Activated T-cell treated with anti-CD3 and anti-CD28 coated beads for 48 hours (primary cell): ENCODE results near the gene SHROOM3.

Source experiments
- DNase-seq: peaks from one replicate; pipeline ENCODE4 v3.0.0-alpha.2; 2020; ENCODE audit warnings: low read depth

The SHROOM3 gene

DNA sequence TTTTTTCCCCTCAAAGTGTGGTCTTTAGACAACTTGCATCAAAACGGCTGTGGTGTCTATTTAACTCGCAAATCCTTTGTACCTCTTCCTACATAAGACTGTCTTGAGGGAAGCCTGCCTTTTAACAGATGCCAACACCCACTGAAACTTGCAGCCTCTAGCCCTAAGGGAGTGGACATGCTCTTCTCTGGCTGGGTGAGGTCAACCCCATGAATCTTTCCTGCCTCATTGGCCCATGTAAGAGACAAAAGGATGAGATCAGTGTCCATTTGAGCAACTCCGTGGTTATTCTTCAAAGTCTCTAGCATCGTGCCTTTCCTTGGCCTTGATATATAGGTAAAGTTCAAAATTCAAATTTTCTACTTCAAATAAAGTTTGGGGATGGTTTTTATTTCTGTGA lies 134.7 kb downstream of the SHROOM3 start:
- DNase-seq = no peak

DNA sequence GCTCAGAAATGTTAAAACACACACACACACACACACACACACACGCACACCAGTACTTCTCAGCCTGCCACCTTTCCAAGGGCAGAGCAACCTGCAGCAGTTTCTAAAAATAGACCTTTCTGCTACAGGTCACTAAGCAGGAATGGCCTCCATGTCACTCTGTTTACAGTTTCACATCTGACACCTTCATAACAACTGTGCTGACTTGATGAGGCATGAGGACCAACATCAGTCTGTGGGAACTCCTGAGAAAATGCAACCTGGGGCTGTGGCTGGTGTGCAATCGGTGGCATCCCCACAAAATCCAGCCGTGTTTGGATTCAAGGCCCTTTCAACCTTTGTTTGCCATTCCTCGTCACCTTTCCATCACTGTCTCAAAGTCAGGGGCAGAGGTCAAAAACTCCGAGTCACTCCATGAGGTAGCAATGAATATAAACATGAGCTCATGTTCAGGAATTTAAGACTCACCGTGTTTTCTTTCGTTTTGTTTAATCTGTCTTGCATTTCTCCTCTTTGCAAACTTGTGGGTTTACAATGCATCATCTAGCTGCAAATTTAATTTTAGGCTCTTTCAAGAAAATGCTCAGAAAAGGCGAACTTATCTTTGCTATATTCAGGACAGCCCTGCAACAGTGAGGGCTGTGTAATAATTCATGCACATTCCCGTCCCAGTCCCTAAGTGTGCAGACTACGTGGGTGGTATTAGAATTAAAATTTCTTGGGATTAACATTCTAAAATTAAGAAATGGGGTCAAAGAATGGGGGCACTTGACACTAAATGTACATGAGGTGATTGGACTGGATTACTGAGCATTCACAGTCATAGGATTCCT lies 135.3 kb downstream of the SHROOM3 start:
- no peak for DNase-seq

DNA sequence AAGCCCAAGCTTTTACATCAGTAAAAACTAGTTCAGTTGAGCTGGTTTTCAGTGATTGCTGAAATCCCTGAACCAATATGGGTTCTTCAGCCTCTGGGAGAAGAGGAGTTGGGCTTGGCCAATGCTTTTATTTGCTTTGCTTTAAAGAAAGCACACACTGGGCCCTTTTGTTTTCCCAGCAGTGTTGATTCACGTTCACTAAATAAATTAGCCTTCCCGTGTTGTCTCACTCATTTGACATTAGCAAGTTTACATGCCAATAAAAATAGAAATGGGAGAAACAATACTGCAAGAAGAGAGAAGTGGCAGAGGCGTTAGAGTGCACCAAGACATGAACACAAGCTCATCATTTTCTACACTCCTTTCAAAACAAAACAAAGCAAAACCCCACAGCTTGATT lies 136.2 kb downstream of the SHROOM3 start:
- no peak for DNase-seq

DNA sequence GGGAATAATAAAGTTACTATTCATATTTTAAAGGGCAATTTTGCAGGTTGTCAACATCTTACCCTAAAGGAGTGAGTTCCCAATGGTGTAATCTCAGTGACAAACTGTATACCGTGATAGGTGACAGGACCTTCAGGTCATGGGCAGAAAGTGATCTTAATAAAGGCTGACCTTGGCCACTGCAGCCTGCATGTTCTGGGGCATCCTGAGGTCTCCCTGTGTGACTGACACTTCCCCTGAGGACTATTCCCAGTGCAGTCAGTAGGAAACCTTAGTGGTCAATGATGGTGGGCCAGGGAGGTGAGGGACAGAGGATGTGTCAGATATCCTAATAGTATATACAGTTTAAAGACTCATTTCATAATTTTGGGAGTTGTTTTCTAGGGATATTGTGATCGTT lies 137.2 kb downstream of the SHROOM3 start:
- DNase-seq = no peak

DNA sequence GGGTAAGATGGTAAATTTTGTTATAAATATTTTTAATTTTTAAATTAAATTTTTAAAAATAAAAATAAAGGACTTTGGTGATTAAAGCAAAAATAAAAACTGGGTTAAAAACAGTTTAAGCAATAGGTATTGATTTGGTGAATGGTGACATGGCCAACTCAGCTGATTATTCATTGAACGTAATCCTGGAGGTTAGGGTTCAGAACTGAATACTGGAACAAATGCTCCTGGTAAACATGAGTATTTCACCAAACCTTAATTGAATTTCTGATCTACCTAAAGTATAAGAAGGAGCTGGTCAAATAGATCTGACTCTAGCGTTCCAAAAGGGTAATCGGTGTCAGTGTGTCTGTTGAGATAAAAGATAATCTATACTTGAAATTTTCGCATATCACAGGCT lies 141.8 kb downstream of the SHROOM3 start:
- DNase-seq = no peak

DNA sequence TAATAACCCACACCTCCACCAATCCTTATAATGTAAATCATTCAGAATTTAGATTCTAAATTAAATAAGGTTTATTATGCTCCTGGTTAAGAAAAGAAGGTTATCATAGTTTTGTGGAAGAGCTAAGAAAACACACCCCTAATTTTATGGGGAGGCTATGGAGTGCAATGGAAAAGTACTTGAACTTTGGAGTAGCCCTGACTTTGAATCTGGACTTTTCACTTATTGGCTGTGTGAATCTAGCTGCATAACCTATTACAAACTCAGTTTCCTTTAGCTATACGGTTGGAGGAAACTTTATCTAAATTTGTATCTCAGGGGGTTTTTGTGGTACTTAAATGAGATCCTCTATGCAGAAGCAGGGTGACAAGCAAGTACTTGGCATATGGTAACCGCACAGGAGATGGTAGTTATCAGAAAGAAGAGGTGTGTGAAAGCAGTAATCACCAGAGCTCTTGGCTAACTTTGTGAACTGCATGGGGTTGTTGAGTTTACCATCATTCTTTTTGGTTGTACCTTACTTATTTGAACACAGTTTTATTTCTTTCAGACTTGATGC lies 143.1 kb downstream of the SHROOM3 start:
- no peak for DNase-seq

DNA sequence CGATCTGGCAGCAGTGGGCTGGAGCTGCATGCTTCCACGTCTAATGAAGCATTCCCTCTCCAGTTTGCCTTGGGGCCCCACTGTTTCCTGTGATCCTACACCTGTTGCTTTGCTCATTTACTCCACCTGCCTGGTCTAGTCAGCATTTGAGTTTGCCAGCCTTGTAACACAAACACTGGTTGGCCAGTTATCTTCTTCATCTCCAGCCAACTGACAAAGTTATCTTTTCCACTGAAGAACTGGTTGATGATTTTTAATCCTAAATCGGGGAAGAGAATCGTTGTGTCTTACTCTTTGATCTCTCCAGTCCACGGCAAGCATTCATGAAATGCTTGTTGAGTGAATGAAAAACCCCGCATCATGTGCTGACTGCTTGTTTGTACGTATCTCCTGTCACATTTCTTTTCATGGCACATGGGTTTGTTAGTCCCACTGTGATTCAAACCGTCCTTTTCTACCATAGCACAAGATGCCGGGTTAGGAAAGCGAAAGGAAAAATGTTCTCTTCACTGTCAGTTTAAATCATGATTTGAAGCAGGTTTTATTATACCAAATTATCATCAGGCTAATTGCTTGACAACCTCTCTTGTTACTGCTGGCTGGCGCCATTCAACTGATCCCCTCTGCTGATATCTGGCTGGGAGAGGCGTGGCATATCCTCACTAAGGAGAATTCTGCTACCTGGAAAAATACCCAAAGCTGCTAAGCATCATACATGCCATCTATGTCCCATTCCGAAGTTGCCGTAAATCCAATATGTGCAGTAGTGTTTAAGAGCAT lies 144.8 kb downstream of the SHROOM3 start:
- DNase-seq = no peak

DNA sequence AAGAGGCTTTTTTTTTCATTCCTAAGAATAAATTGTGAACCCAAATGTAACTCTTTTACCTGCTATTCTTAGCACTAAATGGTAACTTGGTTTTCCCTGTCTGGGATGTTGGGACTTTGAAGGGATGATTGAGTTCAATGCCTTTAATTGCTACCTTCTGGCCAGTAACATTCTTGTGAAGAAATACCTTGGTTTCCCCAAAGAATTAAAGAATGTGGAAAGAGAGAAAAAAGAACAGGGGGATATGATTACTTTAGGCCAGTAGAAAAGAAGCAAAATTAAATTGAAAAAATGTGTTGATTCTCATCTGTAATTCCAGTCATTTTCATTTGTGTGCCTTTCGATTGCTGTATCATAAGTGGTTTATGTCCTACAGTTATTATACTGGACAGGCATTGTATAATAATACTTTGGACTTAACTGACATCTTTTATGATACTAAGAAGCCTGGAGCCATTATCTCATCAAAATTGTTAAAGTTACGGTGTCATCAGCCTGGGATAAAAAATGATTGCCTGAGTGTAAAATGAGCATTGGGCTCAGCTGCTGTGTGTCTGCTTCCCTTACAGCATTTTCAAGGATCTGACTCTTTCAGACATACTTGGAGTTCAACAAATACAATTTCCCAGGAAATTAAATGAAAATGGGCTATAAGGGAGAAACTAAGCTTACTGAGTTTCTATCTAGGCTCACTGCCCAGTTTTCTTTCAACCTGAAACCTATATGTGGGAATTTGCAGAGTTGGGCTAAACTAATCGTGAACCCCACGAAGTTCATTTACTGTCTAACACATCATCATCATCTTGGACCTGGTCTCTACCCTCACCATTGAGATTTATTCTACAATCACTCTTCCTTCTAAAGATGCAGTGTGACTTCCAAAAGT lies 146.3 kb downstream of the SHROOM3 start:
- DNase-seq = no peak

DNA sequence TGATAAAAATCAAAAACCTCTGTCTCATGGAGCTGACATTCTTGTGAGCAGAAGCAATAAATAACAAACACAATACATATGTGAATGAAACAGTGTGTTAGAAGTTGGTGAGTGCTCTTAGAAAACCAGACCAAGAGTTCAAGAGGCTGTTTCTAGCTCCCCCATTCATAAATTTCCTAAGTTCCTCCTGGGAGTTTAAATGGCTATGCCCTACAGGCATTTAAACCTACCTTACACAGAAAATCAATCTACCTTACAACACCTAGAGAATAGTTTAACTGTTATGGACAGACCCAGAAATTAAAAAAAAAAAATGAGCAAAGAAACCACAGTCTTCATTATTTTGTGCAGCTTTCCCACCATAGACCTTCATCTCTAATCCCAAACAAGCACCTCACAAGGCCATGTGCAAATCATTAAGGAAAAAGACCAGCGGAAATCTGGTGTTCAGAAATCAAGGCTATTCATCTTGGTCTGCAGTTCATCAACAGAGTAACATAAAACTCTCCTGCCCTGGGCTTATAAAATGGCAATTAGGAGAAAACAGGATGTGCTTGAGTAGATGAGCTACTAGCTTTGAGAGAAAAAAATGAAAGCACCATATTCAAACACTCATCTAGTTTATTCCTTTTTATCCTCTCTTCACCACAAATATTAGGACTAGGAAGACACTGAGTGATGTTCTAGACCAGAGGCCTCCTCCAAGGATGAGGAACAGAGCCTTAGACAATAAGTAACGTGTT lies 147.2 kb downstream of the SHROOM3 start:
- DNase-seq = no peak

DNA sequence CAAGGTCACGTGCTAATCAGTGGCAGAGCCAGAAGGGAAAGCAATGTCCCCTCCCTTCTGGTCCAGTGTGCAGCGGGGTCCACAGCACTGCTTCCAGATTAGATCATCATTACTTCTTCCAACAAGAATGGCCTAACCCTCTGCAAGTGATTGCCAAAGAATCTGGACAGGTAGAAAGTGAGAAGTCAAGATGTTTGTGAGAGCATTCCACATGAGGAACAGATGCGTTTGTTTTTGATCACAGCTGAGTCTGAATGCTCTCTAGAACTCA lies 147.7 kb downstream of the SHROOM3 start:
- no peak for DNase-seq

DNA sequence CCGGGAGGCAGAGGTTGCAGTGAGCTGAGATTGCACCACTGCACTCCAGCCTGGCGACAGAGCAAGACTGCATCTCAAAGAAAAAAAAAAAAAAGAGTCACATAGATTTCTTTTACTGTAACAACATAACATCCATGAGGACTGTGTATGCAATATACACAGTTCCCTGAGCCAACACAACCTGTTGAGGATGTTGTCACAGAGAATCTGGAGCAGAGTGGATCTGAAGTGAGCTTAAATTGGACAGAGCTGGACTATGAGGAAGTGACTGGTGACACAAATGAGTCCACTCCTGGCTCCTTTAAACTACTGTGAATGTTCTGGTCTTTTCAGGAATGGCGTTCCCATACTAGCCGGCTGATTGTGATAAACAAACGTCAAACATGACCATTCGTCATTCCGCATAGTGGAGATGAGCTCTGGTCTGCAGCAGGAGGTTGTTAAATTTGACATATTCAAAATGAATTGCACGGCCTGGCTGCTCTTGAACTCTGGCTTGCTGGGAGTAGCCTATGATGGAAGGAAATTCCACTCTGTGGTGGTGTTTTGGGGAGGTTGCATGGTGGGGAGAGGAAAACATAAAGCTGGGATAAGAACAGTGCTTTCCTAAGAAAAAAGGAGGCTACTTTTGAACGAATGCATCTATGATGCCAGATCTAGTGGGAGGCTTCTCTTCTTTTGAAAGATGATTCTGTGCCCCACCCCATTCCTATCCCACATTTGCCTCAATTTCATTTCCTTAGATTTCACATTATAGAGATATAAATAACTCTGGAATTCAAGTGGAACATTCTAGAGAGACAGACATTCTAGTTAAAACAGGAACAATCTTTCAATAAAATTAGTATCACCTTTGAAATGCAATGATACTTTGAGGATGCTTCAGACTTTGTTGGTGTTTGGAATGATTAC lies 149.5 kb downstream of the SHROOM3 start:
- DNase-seq = no peak

DNA sequence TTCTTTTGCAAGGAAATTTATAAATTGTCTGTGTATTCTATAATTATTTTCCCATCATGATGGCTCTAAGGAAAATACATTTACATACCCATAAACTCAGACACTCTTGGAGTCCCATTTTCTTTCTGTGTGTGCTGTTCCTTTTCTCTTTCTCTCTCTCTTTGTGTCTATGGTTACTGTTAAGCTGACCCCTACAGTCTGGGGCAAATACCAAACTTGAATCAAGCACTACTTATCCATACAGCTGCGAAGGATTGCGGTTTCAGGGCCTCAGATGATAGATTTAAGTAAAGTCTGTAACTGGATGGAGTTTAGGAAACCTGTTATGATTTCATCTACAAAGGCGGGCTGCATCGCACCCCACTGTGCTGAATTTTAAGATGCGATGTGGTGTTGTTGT lies 150.2 kb downstream of the SHROOM3 start:
- DNase-seq = no peak

DNA sequence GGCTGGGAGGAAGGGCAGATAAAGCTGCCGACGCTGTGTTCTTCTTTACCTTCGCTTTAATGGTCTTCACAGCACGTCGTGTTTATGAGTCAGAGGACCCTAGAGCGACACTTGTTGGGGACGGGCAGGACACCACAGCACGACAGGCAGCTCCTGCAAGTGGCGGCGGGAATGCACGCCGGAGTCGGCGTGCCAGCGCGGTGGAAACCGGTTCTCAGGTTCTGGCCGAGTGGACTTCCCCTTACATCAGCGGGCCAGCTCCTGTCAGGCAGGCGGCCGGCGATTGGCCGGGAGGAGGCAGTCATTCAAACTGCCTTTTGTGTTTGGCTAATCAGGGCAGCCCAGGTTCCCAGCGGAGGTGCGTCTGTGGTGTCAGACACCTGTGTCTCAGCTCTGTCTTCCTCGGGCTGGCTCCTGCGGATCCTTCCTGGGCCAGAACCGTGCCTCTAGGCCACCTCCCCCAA lies 150.9 kb downstream of the SHROOM3 start:
- DNase-seq = peak; percentile 10

DNA sequence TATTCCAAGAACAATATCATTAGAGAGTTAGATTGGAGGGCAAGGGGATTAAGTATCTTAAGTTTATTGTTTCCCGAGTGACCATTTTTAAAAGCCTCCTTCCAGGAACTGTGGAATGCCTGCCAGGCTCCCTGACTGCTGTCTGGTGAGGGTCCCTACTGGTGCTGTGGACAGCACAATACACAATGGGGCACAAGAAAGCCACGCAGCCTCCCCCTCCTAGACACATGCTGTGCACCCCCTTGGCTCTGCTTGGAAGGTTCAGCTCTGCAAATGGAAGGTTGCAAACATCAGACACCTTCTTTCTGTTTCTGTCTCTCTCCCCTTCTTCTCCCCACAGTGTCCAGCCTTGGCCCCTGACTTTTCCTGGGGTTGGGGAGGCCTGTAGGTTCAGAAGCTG lies 153.2 kb downstream of the SHROOM3 start:
- no peak for DNase-seq

DNA sequence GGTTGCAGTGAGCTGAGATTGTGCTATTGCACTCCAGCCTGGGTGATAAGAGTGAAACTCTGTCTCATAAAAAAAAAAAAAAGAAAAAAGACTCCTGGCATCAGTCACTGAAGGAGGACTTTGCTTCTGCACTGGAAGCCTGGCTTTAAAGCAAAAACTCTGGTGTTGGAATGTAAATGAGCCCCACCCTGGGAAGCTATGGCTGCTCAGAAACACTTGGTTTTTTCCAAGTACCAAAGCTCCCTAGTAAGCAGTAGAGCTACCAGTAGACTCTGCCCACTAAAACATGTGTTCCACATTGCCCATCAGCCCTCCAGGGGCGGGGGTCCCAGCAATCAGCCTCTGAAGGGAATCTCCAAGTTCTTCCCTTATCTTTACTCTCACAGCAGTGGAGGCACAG lies 154.4 kb downstream of the SHROOM3 start:
- no peak for DNase-seq

DNA sequence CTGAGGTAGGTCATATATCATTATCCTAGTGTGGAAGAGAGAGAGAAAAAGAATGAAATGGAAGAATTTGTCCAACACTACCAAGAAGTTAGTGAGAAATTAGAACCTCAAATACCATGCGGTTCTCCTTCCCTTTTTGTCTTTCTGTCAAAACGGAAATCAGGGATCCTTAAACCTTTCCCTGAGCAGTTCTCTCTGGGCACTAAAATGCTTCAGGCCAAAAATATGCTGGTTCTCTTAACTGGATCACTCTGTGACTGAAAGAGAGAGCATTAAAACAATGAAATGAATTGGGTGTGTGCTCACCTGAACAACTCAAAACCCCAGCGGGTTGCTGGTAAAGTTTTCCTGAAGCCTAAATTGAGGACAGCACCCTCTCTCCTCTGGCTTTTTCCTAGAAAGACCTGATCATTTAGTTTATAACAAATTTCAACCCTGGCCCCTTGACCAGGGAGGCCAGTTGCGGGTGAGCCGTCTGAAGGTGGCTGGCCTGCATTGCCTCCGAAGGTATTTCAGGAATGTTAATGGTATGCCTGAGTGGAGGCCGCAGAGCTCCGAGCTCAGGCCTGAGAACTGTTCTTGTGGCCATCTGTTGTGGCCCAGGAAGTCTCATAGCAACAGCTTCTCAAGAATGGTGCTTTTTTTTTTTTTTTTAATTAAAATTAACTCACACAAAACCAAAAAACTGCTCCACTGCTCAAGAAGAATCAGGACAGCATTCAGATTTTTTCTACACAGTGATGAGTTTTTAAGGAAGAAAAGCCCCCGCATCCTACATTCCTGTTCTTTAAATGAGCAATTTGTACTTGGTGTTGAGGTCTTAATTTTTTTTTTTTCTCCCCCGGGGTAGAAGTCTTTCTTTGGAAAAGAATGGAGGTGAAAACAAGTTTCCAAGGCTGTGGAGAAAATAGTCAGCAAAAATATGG lies 155.1 kb downstream of the SHROOM3 start:
- DNase-seq = no peak

DNA sequence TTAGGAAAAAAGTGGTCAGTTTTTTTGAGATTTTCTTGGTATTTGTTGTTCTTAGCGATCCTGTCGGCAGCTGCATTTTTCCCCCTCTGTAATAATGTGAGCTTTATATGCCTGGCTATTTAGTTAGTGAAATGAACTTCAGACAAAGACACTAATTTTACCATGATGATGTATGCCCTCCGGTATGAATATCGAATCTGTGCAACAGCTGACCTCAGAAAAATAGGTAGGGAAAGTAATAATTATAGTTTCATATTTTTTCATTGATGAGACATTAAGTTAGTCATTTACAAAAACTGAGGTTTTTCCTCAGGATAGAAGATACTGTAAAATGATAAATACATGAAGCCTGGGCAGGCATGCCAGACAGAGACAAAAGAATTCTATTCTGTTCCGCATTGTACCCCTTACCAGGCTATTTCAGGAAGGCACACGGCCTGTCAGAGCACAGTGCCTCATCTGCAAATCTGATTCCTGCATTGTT lies 155.8 kb downstream of the SHROOM3 start:
- DNase-seq = no peak

DNA sequence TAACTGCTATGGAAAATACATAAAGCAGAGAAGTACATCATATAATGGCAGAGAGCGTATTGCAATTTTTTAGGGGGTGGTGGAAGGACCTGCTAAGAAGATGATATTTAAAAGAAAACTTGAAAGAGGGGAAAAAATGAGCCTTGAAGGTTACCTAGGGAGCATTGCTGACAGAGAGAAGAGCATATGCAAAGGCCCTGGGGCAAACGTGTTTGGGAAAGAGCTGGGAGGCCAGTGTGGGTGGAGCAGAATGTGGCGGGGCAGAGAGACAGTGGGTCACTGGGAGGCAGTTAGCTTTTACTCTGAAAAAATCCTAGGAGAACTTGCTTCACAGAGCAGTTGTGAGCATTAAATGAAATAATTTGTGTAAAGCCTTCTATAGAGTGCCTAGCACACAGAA lies 157.0 kb downstream of the SHROOM3 start:
- no peak for DNase-seq

DNA sequence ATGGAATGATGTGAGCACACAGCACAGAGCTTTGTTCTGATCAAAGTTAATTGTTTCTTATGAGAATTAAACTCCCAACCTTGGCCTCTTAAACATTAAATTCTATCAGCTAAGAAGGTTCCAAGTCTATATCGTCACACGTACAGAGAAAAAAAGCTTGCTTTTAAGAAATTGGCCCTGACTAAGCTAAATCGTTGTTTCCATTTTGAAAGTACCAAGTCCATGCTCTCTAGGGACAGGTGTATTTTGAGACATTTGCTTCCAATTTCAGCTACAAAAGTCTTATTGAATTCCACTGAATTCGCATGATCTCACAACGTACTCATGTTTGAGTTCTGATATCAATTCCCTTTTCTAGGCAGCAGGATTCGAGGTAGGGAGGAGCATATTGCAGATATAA lies 157.4 kb downstream of the SHROOM3 start:
- no peak for DNase-seq
